CD4-positive, alpha-beta T cell (primary cell): Measurements from ENCODE around the gene ACSS2. TPM values are rescaled to one million over a fixed set of nuclear protein-coding genes. Genes with fewer than 3 reads are reported as not detected.

Experiments
- ATAC-seq: fragments of 200-7000 bp; cut with Tn5 transposase; one replicate; pipeline ENCODE4 v1.10.0; 2022; ENCODE audit warnings: mild to moderate bottlenecking; ENCODE audit not compliant: poor library complexity
- CTCF ChIA-PET: fragments of 350-600 bp; sonication (Branson Sonifier 250); formaldehyde crosslinking; loops from one replicate; lab custom pipeline; 2021; ENCODE audit warnings: antibody characterized with exemption, inconsistent platforms; lab: Charles Lee
- POLR2A ChIA-PET: fragments of 350-600 bp; sonication (Branson Sonifier 250); formaldehyde crosslinking; loops from one replicate; lab custom pipeline; 2021; ENCODE audit warnings: antibody characterized with exemption, inconsistent platforms; lab: Charles Lee
- DNase-seq, 14 experiments: peaks; one replicate each; pipeline ENCODE4 v3.0.0-alpha.2; 2013 to 2020; ENCODE audit warnings: mixed read lengths in 2 of 14
- H3K27ac ChIP-seq, 2 donors: one replicate each; pipeline versions ENCODE4 v1.5.1 to v1.7.0; 2013; ENCODE audit warnings: low read length in 2 of 2, low read depth in 1 of 2, mild to moderate bottlenecking in 1 of 2
- H3K27me3 ChIP-seq, 2 experiments: 1 replicate in 1 of 2; 2 replicates in 1 of 2; pipeline versions ENCODE4 v1.6.1 to v1.7.0; 2013; ENCODE audit warnings: low read length in 2 of 2, control low read depth in 1 of 2, mild to moderate bottlenecking in 1 of 2, moderate library complexity in 1 of 2; ENCODE audit not compliant: insufficient read depth in 2 of 2, control insufficient read depth in 1 of 2
- H3K36me3 ChIP-seq: one replicate; pipeline ENCODE4 v1.6.1; 2013; ENCODE audit warnings: low read length, control low read depth; ENCODE audit not compliant: insufficient read depth
- H3K4me1 ChIP-seq: one replicate; pipeline ENCODE4 v1.6.1; 2013; ENCODE audit warnings: low read length, control low read depth; ENCODE audit not compliant: insufficient read depth
- H3K4me3 ChIP-seq: one replicate; pipeline ENCODE4 v1.5.1; 2013; ENCODE audit warnings: mild to moderate bottlenecking, low read length, moderate library complexity
- H3K9me3 ChIP-seq, 2 experiments: 1 replicate in 1 of 2; 2 replicates in 1 of 2; pipeline versions ENCODE4 v1.6.1 to v1.7.0; 2013; ENCODE audit warnings: low read length in 2 of 2, mild to moderate bottlenecking in 2 of 2, control low read depth in 1 of 2, moderate library complexity in 1 of 2; ENCODE audit not compliant: control insufficient read depth in 1 of 2, insufficient read depth in 1 of 2
- H3K27ac Mint-ChIP-seq: one replicate; pipeline ENCODE4 v1.8.0; 2020; ENCODE audit warnings: mixed read lengths
- H3K27me3 Mint-ChIP-seq: one replicate; pipeline ENCODE4 v1.8.0; 2021; ENCODE audit warnings: mixed read lengths
- H3K36me3 Mint-ChIP-seq: one replicate; pipeline ENCODE4 v1.8.0; 2021; ENCODE audit warnings: low read depth, mixed read lengths
- H3K4me1 Mint-ChIP-seq: one replicate; pipeline ENCODE4 v1.8.0; 2021; ENCODE audit warnings: low read depth, mixed read lengths
- H3K4me3 Mint-ChIP-seq: one replicate; pipeline ENCODE4 v1.8.0; 2020; ENCODE audit warnings: mild to moderate bottlenecking, mixed read lengths
- H3K9me3 Mint-ChIP-seq: one replicate; pipeline ENCODE4 v1.8.0; 2020; ENCODE audit warnings: mixed read lengths
- CTCF ChIP-seq: fragments of 200-600 bp; IDR thresholded peaks from one replicate; pipeline ENCODE4 v1.8.0; 2022; ENCODE audit warnings: antibody characterized with exemption, mild to moderate bottlenecking
- intact Hi-C, 2 experiments: fragments of 100-400 bp; cut with DNase I in 1 of 2; cut with micrococcal nuclease in 1 of 2; formaldehyde crosslinking; loops; one replicate each; pipeline versions ENCODE4 v1.15.1 to v1.9.0; 2023 to 2025; cut with DNase I, micrococcal nuclease
- total RNA-seq, 174 experiments: library from RNA in 2 of 174; stranded (reverse) in 2 of 174; gene quantifications; one replicate each; pipeline ENCODE4 v1.2.3 and lab custom pipeline; 2021 to 2026

Gene ACSS2
- total RNA-seq, 2 experiments from 2014 or later: 15.6 to 18.8 TPM

GRCh38 chr20:34915749-34916455, 39.5 kb downstream of the ACSS2 start:
- Histone ChIP-seq H3K27ac (no peak overlapping the region), H3K27me3 (no peaks in the 10 kb centered on the region), H3K4me1 (peaks cover 12% of the 10 kb centered on the region), H3K4me3 (no peak overlapping the region), H3K36me3 (peaks cover 2% of the 10 kb centered on the region), H3K9me3 (no peaks in the 10 kb centered on the region)
- no peak for ATAC-seq
- no peak overlapping the region for H3K27ac Mint-ChIP-seq
- ChIA-PET POLR2A (no interaction called here), CTCF (interaction anchor here (1.3 kb wide), 1 partner anchor 35 kb away, joined by 4 read pairs; no protein-coding TSS in a partner anchor)
- peaks cover 20% of the 10 kb centered on the region for H3K36me3 Mint-ChIP-seq
- H3K4me1 Mint-ChIP-seq: peaks cover 21% of the 10 kb centered on the region
- intact Hi-C loops: no loop called here
- H3K27me3 Mint-ChIP-seq: no peaks in the 10 kb centered on the region
- DNase-seq: no peak
- H3K4me3 Mint-ChIP-seq: no peak overlapping the region
- H3K9me3 Mint-ChIP-seq: no peaks in the 10 kb centered on the region
- no peak for TF ChIP-seq CTCF

GRCh38 chr20:34916774-34917354, 40.5 kb downstream of the ACSS2 start:
- Histone ChIP-seq H3K27ac (no peak overlapping the region), H3K9me3 (no peaks in the 10 kb centered on the region), H3K4me3 (no peak overlapping the region), H3K4me1 (peaks cover 12% of the 10 kb centered on the region), H3K27me3 (no peaks in the 10 kb centered on the region), H3K36me3 (peaks cover 9% of the 10 kb centered on the region)
- ChIA-PET CTCF (interaction anchor here (1.3 kb wide), 1 partner anchor 36 kb away, joined by 4 read pairs; no protein-coding TSS in a partner anchor), POLR2A (no interaction called here)
- H3K27ac Mint-ChIP-seq: no peak overlapping the region
- H3K4me3 Mint-ChIP-seq: no peak overlapping the region
- ATAC-seq (no peak), DNase-seq (no peak)
- intact Hi-C loops: no loop called here
- H3K27me3 Mint-ChIP-seq: no peaks in the 10 kb centered on the region
- H3K9me3 Mint-ChIP-seq: no peaks in the 10 kb centered on the region
- peaks cover 24% of the 10 kb centered on the region for H3K36me3 Mint-ChIP-seq
- TF ChIP-seq CTCF: no peak
- H3K4me1 Mint-ChIP-seq: peaks cover 21% of the 10 kb centered on the region

GRCh38 chr20:34920055-34920454, 43.6 kb downstream of the ACSS2 start:
- peaks cover 21% of the 10 kb centered on the region for H3K4me1 Mint-ChIP-seq
- H3K9me3 Mint-ChIP-seq: no peaks in the 10 kb centered on the region
- POLR2A ChIA-PET: no interaction called here
- no peak for DNase-seq
- intact Hi-C loops: no loop called here
- no peak overlapping the region for H3K27ac Mint-ChIP-seq
- CTCF ChIA-PET: no interaction called here
- ATAC-seq: no peak
- no peak overlapping the region for H3K4me3 Mint-ChIP-seq
- Histone ChIP-seq H3K4me1 (peaks cover 12% of the 10 kb centered on the region), H3K4me3 (no peak overlapping the region), H3K27ac (no peak overlapping the region), H3K27me3 (no peaks in the 10 kb centered on the region), H3K9me3 (no peaks in the 10 kb centered on the region), H3K36me3 (peaks cover 21% of the 10 kb centered on the region)
- TF ChIP-seq CTCF: no peak
- no peaks in the 10 kb centered on the region for H3K27me3 Mint-ChIP-seq
- H3K36me3 Mint-ChIP-seq: peaks cover 22% of the 10 kb centered on the region
